GM19025 (cell line): ENCODE data around the gene PTPRO.
A peak's percentile ranks its signal among the peaks of the same experiment; 100 is the strongest.

Source experiments
- ATAC-seq: cut with Tn5 transposase; IDR thresholded peaks from one replicate; pipeline ENCODE4 v1.9.1; 2021; ENCODE audit warnings: mild to moderate bottlenecking, low read depth, moderate library complexity; ENCODE audit not compliant: unreplicated experiment

Gene PTPRO

GRCh38 chr12:15520083-15520482, 197.8 kb downstream of the PTPRO start:
- ATAC-seq, result no peak

GRCh38 chr12:15520844-15521243, 198.5 kb downstream of the PTPRO start:
- ATAC-seq, result no peak

GRCh38 chr12:15522574-15523187, 200.4 kb downstream of the PTPRO start:
- ATAC-seq, result no peak

DNA sequence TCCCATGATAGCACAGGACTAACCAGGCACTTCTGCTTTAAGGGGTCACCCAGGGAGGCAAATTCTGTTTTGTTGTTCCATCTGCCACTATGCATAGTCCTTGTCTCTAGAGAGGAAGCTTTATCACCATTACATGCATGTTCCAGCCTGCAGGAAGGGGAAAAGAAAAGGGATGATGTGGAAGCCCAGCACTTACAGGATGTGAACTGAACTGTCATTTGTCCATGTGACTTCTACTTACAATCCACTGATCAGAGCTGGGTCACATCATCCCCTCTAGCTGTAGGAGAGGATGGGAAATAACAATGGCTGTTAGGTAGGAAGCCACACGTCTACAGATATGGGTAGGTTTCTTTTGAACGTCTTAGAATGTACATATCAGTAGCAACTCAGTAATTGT, 203.1 kb downstream of the PTPRO start:
- no peak for ATAC-seq

DNA sequence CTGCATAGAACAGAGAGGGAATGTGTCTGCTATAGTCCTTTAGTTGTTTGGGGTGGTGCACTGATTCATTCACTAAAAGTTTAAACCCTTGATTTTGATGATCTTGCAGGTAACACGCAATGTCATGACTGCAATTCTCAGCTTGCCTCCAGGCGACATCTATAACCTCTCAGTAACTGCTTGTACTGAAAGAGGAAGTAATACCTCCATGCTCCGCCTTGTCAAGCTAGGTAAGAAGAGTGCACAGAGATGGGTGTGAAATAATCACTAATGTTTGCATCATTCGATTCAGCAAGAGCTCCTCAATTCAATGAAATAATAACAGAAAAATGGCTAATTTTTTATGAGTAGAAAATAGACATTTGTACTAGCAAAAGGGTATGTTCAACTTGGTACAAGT, 203.7 kb downstream of the PTPRO start:
- peak; percentile 97 for ATAC-seq

DNA sequence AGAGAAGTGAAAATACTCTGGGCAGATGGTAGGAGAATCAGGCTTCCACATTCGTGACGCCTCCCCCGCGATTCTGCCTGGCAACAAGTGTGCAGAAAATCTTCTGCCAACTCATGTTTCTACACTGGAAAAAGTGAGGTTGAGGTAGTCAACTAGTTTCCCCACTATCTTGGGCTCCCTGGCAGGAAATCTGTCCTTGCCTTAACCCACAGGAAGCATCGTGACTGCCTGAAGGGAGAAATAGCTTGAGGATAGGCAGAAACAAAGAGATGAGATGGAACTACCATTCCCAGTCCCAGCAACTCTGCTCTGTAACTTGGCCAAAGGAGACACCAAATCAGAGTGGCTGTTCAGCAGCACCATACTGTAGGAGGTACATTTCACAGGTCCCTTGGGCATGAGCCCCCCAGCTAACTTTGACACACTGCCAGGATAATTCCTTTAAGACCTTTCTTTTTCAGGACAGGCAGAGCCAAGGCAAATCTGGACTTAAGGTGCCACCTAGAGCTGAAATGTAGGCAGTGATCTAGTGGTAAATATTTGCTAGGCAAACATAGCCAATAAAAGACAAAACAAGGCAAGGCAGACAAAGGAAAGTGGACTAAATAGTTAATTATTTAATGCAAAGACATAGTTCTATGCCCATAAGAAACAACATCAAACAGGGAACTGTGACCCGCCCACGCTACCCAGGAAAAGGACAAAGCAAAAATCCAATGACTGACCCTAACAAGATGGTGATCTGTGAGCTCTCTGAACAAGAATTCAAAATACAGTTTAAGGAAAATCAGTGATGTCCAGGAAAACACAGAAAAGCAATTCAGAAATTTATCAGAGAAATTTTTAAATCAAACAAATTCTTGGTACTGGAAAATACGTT, 205.1 kb downstream of the PTPRO start:
- ATAC-seq, result no peak

DNA sequence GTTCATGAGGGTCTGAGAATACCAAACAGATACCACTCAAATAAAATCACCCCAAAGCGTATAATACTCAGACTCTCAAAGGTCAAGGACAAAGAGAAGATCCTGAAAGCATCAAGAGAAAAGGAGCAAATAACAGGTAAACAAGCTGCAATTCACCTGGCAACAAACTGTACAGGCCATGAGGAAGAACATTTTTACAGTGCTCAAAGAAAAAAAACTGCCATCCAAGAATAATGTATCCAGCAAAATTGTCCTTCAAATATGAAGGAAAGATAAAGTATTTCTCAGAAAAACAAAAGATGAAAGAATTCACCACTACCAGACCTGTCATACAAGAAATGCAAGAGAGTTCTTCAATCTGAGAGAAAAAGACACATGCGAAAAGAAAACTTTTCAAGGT, 206.4 kb downstream of the PTPRO start:
- ATAC-seq, result no peak

GRCh38 chr12:15530361-15530760, 208.1 kb downstream of the PTPRO start:
- no peak for ATAC-seq

DNA sequence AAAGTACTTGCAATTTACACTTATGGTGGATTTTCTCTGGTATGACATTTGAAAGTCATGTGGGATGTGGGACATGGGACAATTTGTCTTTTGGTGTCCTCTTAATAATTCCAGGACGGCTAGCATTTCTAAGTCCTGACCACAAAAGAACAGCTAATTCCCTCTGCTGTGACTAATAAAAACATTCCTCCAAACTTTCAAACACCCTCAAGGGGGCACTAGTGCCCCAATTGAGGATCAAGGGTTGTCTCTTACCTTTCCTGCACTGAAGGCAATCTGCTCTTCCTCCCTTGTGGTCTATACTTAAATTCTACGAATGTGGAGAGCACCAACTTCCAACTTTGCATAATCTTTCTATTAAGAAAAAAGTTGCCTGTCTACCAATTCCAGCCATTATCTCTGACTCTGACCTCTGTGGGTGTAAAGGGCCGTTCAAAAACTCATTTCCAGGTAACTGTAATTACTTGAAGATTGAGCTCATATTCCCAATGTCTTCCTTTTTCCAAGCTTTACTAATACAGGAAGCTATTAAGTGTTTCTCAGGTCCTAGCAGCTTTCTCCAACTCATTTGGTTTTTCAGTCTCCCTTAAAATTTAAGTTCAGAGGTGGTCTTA, 210.2 kb downstream of the PTPRO start:
- peak; percentile 43 for ATAC-seq

GRCh38 chr12:15534322-15534721, 212.0 kb downstream of the PTPRO start:
- ATAC-seq, result peak; percentile 93

DNA sequence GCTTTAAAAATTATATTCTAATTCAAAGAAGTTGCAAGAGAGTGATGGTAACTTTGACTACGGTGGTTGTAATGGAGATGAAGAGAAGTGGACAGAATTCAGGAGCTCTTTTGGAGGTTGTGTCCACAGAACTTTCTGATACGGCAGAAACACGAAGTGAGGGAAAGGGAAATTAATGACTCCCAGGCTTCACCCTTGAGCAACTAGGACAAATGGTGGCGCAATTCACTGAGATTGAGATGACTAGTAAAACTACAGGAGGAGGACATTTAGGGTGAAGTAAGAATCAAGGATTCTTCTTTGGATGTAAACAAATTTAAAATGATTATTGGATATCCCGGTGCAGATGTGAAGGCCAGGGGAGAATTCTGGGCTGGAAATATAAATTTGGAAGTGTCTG, 212.6 kb downstream of the PTPRO start:
- no peak for ATAC-seq

- ATAC-seq, result no peak
Measured at GRCh38 chr12:15535352-15535781, 213.1 kb downstream of the PTPRO start.

DNA sequence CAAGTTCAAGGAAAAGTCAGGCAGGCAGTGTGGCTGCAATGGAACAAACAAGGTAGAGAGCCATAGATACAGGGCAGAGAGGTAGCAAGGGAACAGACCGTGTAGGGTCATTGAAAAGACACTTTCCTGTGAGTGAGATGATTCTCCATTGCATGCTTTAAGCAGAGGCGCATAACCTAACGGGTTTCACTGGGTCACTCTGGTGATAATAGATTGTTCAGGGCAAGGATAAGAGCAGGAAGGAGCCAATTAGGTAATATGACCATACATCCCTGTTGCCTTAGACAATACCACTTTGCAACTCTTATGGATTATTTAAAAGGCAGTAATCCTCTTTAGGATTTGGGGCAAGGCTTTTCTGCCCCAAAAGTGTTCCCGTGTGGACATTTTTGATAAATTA, 214.1 kb downstream of the PTPRO start:
- no peak for ATAC-seq

DNA sequence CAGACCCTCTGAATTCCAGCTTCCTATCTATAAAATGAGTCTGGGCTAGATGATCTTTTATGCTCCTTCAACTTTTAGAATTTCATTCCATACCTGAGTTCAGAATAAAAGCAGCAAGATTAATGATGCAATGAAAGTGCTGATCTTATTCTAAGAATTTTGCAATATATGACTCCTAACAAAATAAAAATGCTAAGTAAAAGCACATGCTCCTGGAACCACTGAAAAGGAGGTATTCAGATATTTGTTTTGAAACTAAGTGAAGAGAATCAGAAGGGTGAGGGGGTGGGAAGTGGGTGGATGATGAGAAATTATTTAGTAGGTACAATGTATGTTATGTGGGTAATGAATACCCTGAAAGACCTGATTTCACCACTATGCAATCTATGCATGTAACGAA, 216.6 kb downstream of the PTPRO start:
- ATAC-seq, result no peak

- ATAC-seq, result no peak
Measured at GRCh38 chr12:15540005-15540404, 217.7 kb downstream of the PTPRO start.

- no peak for ATAC-seq
Measured at GRCh38 chr12:15540469-15540872, 218.2 kb downstream of the PTPRO start.

DNA sequence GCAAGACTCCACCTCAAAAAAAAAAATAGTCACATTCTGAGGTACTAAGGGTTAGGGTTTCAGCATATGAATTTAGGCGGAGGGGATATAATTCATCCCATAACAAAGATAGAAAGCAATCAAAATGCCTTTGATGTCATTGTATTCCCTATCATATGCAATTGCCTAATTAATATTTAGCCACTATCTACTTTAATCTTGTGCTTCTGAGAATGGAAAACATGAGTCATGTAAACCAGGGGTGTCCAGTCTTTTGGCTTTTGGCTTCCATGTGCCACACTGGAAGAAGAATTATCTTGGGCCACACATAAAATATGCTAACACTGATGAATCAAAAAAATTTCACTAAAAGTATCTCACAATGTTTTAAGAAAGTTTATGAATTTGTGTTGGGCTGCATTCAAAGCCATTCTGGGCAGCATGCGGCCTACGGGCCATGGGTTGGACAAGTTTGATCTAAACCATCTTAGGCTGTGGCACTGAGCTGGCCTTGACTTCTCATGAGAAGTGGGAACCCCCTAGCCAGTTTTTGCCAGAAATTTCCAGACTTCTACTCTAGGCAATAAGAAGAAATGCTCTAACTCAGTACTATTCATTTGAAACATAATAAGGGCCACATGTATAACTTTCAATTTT, 219.8 kb downstream of the PTPRO start:
- no peak for ATAC-seq

DNA sequence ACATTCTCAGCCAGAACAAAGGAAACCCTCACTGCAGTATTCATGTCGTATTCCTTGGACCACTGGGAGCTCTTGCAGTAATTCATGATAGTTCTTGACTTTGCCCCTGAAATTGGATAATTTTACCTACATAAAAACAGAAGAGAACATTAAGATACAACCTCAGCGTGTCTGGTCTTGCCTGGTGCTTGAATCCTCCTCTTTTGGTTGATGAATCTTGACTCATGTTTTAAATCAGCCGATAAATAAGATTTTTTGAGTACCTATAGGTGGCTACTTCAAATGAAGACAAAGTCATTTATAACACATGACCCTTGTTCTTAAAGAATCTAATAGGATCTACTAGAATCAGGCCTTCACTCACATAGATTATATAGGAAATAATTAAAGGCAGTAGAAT, 221.0 kb downstream of the PTPRO start:
- ATAC-seq, result no peak

GRCh38 chr12:15544589-15544988, 222.3 kb downstream of the PTPRO start:
- ATAC-seq, result no peak

DNA sequence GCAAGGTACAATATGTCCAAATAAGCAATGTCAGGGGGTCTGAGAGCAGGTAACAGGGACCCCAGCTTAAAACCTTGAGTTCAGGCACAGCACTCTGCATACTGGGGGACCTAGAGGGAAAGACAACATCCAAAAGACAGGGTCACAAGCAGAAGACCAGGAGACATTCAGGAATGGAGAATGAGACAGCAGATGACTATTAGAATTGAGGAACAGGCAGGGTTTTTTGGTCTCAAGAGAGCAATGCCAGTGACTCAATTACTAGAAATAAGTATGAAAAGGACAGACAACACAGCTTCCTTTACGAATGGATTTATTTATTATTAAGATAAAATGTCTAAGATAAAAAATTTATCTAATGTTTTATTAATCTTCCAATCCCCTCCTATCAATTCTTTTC, 223.0 kb downstream of the PTPRO start:
- no peak for ATAC-seq

- ATAC-seq, result no peak
Measured at GRCh38 chr12:15546102-15546701, 223.9 kb downstream of the PTPRO start.
